Measurements from ENCODE around the gene TXNDC5. TPM values are rescaled to one million over a fixed set of nuclear protein-coding genes. Genes with fewer than 3 reads are reported as not detected.

Gene TXNDC5
- total RNA-seq, 1 experiment from 2014 or later: 162 TPM

DNA sequence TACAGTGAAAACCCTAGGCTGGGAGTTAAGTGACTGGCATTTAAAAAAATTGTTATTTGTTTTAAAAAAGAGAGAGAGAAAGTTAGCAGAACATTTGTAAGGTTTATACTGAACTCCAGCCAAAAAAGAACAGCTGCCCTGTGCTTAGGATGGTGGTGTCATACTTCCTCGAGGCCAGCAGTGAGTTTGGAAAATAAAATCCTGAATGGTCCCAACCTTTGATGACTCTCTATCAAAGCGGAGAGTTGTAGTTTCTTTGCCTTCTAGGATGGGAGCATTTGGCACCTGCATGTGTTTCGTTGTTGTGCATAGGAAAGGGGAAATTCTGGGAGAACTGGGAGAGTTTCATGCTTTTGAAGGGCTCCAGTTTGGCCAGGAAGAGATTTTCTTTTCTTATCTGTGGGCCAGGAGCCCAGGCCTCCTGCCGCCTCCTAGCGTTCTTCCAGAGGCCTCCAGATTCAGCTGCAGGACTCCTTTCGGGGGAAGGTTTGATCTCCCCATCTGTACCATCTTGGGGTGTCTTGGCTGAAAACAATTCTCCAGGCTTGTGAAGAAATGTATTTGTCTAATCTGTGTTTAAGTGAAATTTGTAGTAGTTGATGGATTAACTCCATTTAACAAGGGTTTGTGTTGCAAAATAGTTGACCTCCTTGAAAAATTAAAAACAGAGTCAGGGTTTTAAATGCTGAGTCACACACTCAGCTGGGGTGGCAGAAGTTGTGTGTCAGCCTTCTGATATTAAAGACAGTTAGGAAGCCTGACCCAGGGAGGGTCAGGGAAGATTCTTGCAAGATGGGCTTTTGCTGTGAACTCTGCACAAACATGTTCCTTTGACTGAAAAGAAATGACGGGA, 63.4 kb downstream of the TXNDC5 start:
- Histone ChIP-seq H3K79me2 (ENCODE audit: insufficient read depth, low read length) (no peaks in the 10 kb centered on the region), H4K20me1 (ENCODE audit: insufficient read depth) (no peaks in the 10 kb centered on the region), H3K4me3 (replicated peaks in 1 of 2; ENCODE audit: low read depth in 1 of 2, low read length in 2 of 2) (no peak overlapping the region), H3K27me3 (ENCODE audit: insufficient read depth, low read length) (no peaks in the 10 kb centered on the region), H3K9me3 (ENCODE audit: control insufficient read depth in 1 of 2, insufficient read depth in 1 of 2, low read depth in 1 of 2, low read length in 2 of 2) (peaks cover 0 to 9% of the 10 kb centered on the region in 2 experiments; a peak in 2 of 4 replicates), H3K4me1 (ENCODE audit: control insufficient read depth in 1 of 2, insufficient read depth in 2 of 2, low read length in 2 of 2) (no peaks in the 10 kb centered on the region), H3K36me3 (ENCODE audit: control insufficient read depth in 1 of 2, insufficient read depth in 2 of 2, low read length in 2 of 2) (no peaks in the 10 kb centered on the region), H2AFZ (ENCODE audit: low read depth, low read length, poor library complexity, severe bottlenecking) (no peak overlapping the region), H3K9ac (ENCODE audit: low read length) (no peak overlapping the region), H3K4me2 (ENCODE audit: low read length) (no peak overlapping the region), H3K27ac (ENCODE audit: low read depth, low read length) (no peak overlapping the region), H3K9me2 (ENCODE audit: insufficient read depth) (no peaks in the 10 kb centered on the region)
- intact Hi-C loops (cut with micrococcal nuclease): no loop called here
- TF ChIP-seq FOSL1 (IDR thresholded peaks at IDR 0.05; ENCODE audit: low read depth) (no peak), ATF3 (IDR thresholded peaks at IDR 0.05) (no peak), CEBPB (IDR thresholded peaks at IDR 0.05; ENCODE audit: low read depth) (no peak), SRF (IDR thresholded peaks at IDR 0.05; ENCODE audit: low read depth) (no peak), POLR2A (IDR thresholded peaks at IDR 0.05; ENCODE audit: borderline replicate concordance, extremely low read depth, insufficient read depth, insufficient read length) (no peak), CTCF (IDR thresholded peaks at IDR 0.05 in 2 of 3, conservative IDR thresholded peaks at IDR 0.05 in 1 of 3; ENCODE audit: borderline replicate concordance in 1 of 3, insufficient read depth in 1 of 3, low read depth in 2 of 3, low read length in 2 of 3) (no peak), SIN3A (IDR thresholded peaks at IDR 0.05; ENCODE audit: low read depth) (no peak), MAX (IDR thresholded peaks at IDR 0.05) (no peak), EGR1 (IDR thresholded peaks at IDR 0.05; ENCODE audit: low read depth) (no peak), JUND (IDR thresholded peaks at IDR 0.05) (no peak), YY1 (IDR thresholded peaks at IDR 0.05; ENCODE audit: extremely low read depth, insufficient replicate concordance, low read depth, low read length) (no peak), ELF1 (IDR thresholded peaks at IDR 0.05; ENCODE audit: borderline replicate concordance, low read depth) (no peak), SP1 (IDR thresholded peaks at IDR 0.05; ENCODE audit: low read depth) (no peak)
- TF ChIP-seq, protein P1, sequence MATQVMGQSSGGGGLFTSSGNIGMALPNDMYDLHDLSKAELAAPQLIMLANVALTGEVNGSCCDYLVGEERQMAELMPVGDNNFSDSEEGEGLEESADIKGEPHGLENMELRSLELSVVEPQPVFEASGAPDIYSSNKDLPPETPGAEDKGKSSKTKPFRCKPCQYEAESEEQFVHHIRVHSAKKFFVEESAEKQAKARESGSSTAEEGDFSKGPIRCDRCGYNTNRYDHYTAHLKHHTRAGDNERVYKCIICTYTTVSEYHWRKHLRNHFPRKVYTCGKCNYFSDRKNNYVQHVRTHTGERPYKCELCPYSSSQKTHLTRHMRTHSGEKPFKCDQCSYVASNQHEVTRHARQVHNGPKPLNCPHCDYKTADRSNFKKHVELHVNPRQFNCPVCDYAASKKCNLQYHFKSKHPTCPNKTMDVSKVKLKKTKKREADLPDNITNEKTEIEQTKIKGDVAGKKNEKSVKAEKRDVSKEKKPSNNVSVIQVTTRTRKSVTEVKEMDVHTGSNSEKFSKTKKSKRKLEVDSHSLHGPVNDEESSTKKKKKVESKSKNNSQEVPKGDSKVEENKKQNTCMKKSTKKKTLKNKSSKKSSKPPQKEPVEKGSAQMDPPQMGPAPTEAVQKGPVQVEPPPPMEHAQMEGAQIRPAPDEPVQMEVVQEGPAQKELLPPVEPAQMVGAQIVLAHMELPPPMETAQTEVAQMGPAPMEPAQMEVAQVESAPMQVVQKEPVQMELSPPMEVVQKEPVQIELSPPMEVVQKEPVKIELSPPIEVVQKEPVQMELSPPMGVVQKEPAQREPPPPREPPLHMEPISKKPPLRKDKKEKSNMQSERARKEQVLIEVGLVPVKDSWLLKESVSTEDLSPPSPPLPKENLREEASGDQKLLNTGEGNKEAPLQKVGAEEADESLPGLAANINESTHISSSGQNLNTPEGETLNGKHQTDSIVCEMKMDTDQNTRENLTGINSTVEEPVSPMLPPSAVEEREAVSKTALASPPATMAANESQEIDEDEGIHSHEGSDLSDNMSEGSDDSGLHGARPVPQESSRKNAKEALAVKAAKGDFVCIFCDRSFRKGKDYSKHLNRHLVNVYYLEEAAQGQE (IDR thresholded peaks at IDR 0.05; ENCODE audit: low read depth): no peak
- no TSS peak for BruUV-seq (replicated peaks)
- no peak for DNase-seq (ENCODE audit: low read depth, low spot score)
- POLR2A ChIA-PET: no interaction called here
- RAD21 ChIA-PET (ENCODE audit: low non-redundant PET in 1 of 2, low total read pairs in 2 of 2, uncharacterized antibody in 2 of 2, unreplicated experiment in 2 of 2): no interaction called here
- CTCF ChIA-PET: no interaction called here
- no peak for ATAC-seq
